Fibroblast of mammary gland (primary cell): ENCODE measurements around the gene BLMH.

Experiments
- DNase-seq: peaks from one replicate; pipeline ENCODE4 v3.0.0-alpha.2; 2010; ENCODE audit warnings: low read depth
- H3K4me3 ChIP-seq: 2 replicates; pipeline ENCODE4 v1.5.1; 2011; ENCODE audit warnings: low read depth, mild to moderate bottlenecking, low read length, moderate library complexity; ENCODE audit not compliant: control insufficient read depth
- CTCF ChIP-seq: conservative IDR thresholded peaks from 2 replicates; pipeline ENCODE4 v1.5.1; 2011; ENCODE audit warnings: low read depth, low read length, inconsistent platforms; ENCODE audit not compliant: control insufficient read depth, insufficient read depth

Gene BLMH

GRCh38 chr17:30243568-30243967 is 48.2 kb downstream of the BLMH start:
- DNase-seq = no peak
- no peak for TF ChIP-seq CTCF
- no peak overlapping the region for H3K4me3 ChIP-seq

GRCh38 chr17:30243002-30243401 is 48.7 kb downstream of the BLMH start:
- no peak overlapping the region for H3K4me3 ChIP-seq
- no peak for DNase-seq
- no peak for TF ChIP-seq CTCF

- DNase-seq = no peak
- no peak for TF ChIP-seq CTCF
- no peak overlapping the region for H3K4me3 ChIP-seq
Observed at GRCh38 chr17:30241051-30241450, 50.7 kb downstream of the BLMH start.

- no peak for TF ChIP-seq CTCF
- H3K4me3 ChIP-seq = no peak overlapping the region
Observed at GRCh38 chr17:30240177-30240576, 51.6 kb downstream of the BLMH start.

GRCh38 chr17:30239089-30239462 is 52.7 kb downstream of the BLMH start:
- DNase-seq = no peak
- H3K4me3 ChIP-seq = no peak overlapping the region
- no peak for TF ChIP-seq CTCF

More at GRCh38 chr17:30240177-30240576, 51.6 kb downstream of the BLMH start:
- DNase-seq = no peak

- no peak for TF ChIP-seq CTCF
- H3K4me3 ChIP-seq = no peak overlapping the region
- no peak for DNase-seq
Observed at GRCh38 chr17:30238387-30239088, 53.2 kb downstream of the BLMH start.

- no peak for DNase-seq
- TF ChIP-seq CTCF = no peak
- H3K4me3 ChIP-seq = no peak overlapping the region
Observed at GRCh38 chr17:30238003-30238344, 53.8 kb downstream of the BLMH start.
